Naive thymus-derived CD4-positive, alpha-beta T cell (primary cell): ENCODE data around the gene SLC26A4. TPM values are rescaled to one million over a fixed set of nuclear protein-coding genes. Genes with fewer than 3 reads are reported as not detected.
A peak's percentile ranks its signal among the peaks of the same experiment; 100 is the strongest.

Source experiments
- ATAC-seq: fragments of 150-1000 bp; cut with Tn5 transposase; 2 replicates; pipeline ENCODE4 v1.10.0; 2021; ENCODE audit warnings: mild to moderate bottlenecking, moderate library complexity
- CTCF ChIA-PET: fragments of 350-600 bp; sonication (Branson Sonifier 250); formaldehyde crosslinking; loops from one replicate; lab custom pipeline; 2021; ENCODE audit warnings: antibody characterized with exemption; lab: Charles Lee
- POLR2A ChIA-PET: fragments of 350-600 bp; sonication (Branson Sonifier 250); formaldehyde crosslinking; loops from one replicate; lab custom pipeline; 2021; ENCODE audit warnings: antibody characterized with exemption, inconsistent platforms; lab: Charles Lee
- DNase-seq, 9 donors: peaks; one replicate each; pipeline versions ENCODE4 v3.0.0 to v3.0.0-alpha.2; 2020 to 2022; ENCODE audit warnings: mixed read lengths in 1 of 9
- H3K27ac ChIP-seq: one replicate; pipeline ENCODE4 v1.7.0; 2013; ENCODE audit warnings: mild to moderate bottlenecking, low read depth, low read length, moderate library complexity
- H3K27me3 ChIP-seq, 2 donors: one replicate each; pipeline ENCODE4 v1.7.0; 2013; ENCODE audit warnings: low read length in 2 of 2, mild to moderate bottlenecking in 2 of 2, moderate library complexity in 2 of 2; ENCODE audit not compliant: control insufficient read depth in 2 of 2, insufficient read depth in 2 of 2
- H3K36me3 ChIP-seq, 3 experiments: 1 replicate in 2 of 3; 2 replicates in 1 of 3; pipeline ENCODE4 v1.7.0; 2013; ENCODE audit warnings: low read length in 3 of 3, mild to moderate bottlenecking in 3 of 3, moderate library complexity in 1 of 3; ENCODE audit not compliant: insufficient read depth in 3 of 3, control insufficient read depth in 2 of 3
- H3K4me1 ChIP-seq, 2 donors: one replicate each; pipeline ENCODE4 v1.7.0; 2013; ENCODE audit warnings: low read length in 2 of 2, mild to moderate bottlenecking in 2 of 2, moderate library complexity in 1 of 2; ENCODE audit not compliant: control insufficient read depth in 2 of 2, insufficient read depth in 2 of 2
- H3K4me3 ChIP-seq: 2 replicates; pipeline ENCODE4 v1.7.0; 2013; ENCODE audit warnings: mild to moderate bottlenecking, low read length
- H3K9me3 ChIP-seq, 3 experiments: 1 replicate in 2 of 3; 2 replicates in 1 of 3; pipeline ENCODE4 v1.7.0; 2013; ENCODE audit warnings: low read length in 3 of 3; ENCODE audit not compliant: control insufficient read depth in 2 of 3
- H3K27ac Mint-ChIP-seq, 9 donors: one replicate each; pipeline ENCODE4 v1.8.0; 2020 to 2022; ENCODE audit warnings: mixed read lengths in 9 of 9, mild to moderate bottlenecking in 8 of 9, moderate library complexity in 5 of 9, inconsistent platforms in 2 of 9
- H3K27me3 Mint-ChIP-seq, 5 donors: one replicate each; pipeline ENCODE4 v1.8.0; 2021 to 2022; ENCODE audit warnings: mixed read lengths in 5 of 5, mild to moderate bottlenecking in 1 of 5
- H3K36me3 Mint-ChIP-seq, 5 donors: one replicate each; pipeline ENCODE4 v1.8.0; 2020 to 2022; ENCODE audit warnings: mixed read lengths in 5 of 5, mild to moderate bottlenecking in 3 of 5, inconsistent platforms in 1 of 5
- H3K4me1 Mint-ChIP-seq, 7 donors: one replicate each; pipeline ENCODE4 v1.8.0; 2020 to 2022; ENCODE audit warnings: mixed read lengths in 7 of 7, mild to moderate bottlenecking in 3 of 7, inconsistent platforms in 1 of 7
- H3K4me3 Mint-ChIP-seq, 10 donors: one replicate each; pipeline ENCODE4 v1.8.0; 2020 to 2022; ENCODE audit warnings: mild to moderate bottlenecking in 10 of 10, mixed read lengths in 10 of 10, moderate library complexity in 6 of 10, inconsistent platforms in 2 of 10
- H3K9me3 Mint-ChIP-seq, 11 donors: one replicate each; pipeline ENCODE4 v1.8.0; 2020 to 2022; ENCODE audit warnings: mixed read lengths in 11 of 11, mild to moderate bottlenecking in 4 of 11, inconsistent platforms in 1 of 11, moderate library complexity in 1 of 11
- intact Hi-C, 2 donors: fragments of 100-400 bp; cut with micrococcal nuclease; formaldehyde crosslinking; loops; one replicate each; pipeline ENCODE4 v1.15.1; 2023
- polyA plus RNA-seq, 2 donors: library from polyadenylated mRNA; unstranded; fragments of 300-500 nt; fragmentation: Illumina TruSeq; gene quantifications; one replicate each; pipeline ENCODE4 v1.2.3, GENCODE V29; 2021
- total RNA-seq, 6 experiments: library from RNA in 5 of 6; stranded (reverse) in 5 of 6; gene quantifications; 1 replicate in 5 of 6; 2 replicates in 1 of 6; pipeline ENCODE4 v1.2.3 and lab custom pipeline; 2021 to 2026

SLC26A4 gene
- total RNA-seq = 1 to 10 TPM in 1 of 5 experiments, under 1 TPM in 2, not detected in 2; 0.24 to 7.3 (median 0.27) TPM
- not detected for polyA plus RNA-seq
- total RNA-seq (lab: John Stamatoyannopoulos, UW) = not detected

DNA sequence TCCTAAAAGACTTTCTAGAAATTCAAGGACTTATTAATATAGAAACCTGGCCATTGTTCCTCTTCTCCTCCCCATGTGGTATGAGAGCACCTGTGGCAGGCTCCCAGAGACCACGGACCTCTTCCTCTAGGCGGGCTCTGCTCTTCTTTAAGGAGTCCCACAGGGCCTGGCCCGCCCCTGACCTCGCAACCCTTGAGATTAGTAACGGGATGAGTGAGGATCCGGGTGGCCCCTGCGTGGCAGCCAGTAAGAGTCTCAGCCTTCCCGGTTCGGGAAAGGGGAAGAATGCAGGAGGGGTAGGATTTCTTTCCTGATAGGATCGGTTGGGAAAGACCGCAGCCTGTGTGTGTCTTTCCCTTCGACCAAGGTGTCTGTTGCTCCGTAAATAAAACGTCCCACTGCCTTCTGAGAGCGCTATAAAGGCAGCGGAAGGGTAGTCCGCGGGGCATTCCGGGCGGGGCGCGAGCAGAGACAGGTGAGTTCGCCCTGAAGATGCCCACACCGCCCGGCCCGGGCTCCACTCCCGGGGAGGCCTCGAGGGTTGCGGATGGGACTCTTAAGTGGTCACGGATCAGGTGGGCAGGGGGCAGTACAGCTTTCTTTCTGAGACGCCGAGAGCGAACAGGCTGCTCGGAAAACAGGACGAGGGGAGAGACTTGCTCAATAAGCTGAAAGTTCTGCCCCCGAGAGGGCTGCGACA lies at the start of gene SLC26A4:
Gene SLC26A4, plus strand, starts transcription at position 448 of the 700 bp plus-strand sequence. CDS start 814 bp downstream, outside the sequence.
- H3K27ac ChIP-seq = no peak within 1 kb of the TSS
- ChIA-PET CTCF (interaction anchor here (0.6 kb wide), 1 partner anchor 75 kb away, joined by 4 read pairs; no protein-coding TSS in a partner anchor), POLR2A (no interaction called here)
- Mint-ChIP-seq H3K27me3 (peaks cover 0 to 65% (median 52%) of the 10 kb centered on the region in 5 donors), H3K27ac (peak within 1 kb of the TSS in 1 of 9 donors; percentile 87), H3K9me3 (peaks cover 0 to 1% (median 0%) of the 10 kb centered on the region in 11 donors), H3K4me3 (peak within 1 kb of the TSS; percentile 56 to 96 (median 84)), H3K4me1 (peaks cover 12 to 48% (median 21%) of the 10 kb centered on the region in 7 donors), H3K36me3 (peaks cover 0 to 4% (median 0%) of the 10 kb centered on the region in 5 donors)
- H3K9me3 ChIP-seq = no peaks in the 10 kb centered on the region
- peak within 1 kb of the TSS; percentile 30 for H3K4me3 ChIP-seq
- H3K36me3 ChIP-seq = no peaks in the 10 kb centered on the region
- H3K4me1 ChIP-seq = peaks cover 0 to 2% of the 10 kb centered on the region in 2 donors
- DNase-seq (peak in 2 of 9 donors; percentile 10 to 54), ATAC-seq (peak; percentile 15)
- intact Hi-C loops = loop anchor here in 1 of 2 donors (2.0 to 10.0 kb wide), 3 partner anchors 64 to 796 kb away; partner anchors contain the start of gene PIK3CG
- H3K27me3 ChIP-seq = peaks cover 3 to 19% of the 10 kb centered on the region in 2 donors

GRCh38 chr7:107613439-107613838 lies 47.2 kb upstream of the SLC26A4 start:
- ATAC-seq (no peak), DNase-seq (no peak)
- H3K9me3 ChIP-seq = no peaks in the 10 kb centered on the region
- no peaks in the 10 kb centered on the region for H3K36me3 ChIP-seq
- Mint-ChIP-seq H3K27me3 (no peaks in the 10 kb centered on the region), H3K36me3 (peaks cover 11 to 45% (median 29%) of the 10 kb centered on the region in 5 donors), H3K4me1 (peaks cover 0 to 26% (median 0%) of the 10 kb centered on the region in 7 donors), H3K9me3 (peaks cover 0 to 2% (median 0%) of the 10 kb centered on the region in 11 donors), H3K4me3 (no peak overlapping the region), H3K27ac (no peak overlapping the region)
- ChIA-PET POLR2A (no interaction called here), CTCF (no interaction called here)
- H3K4me3 ChIP-seq = no peak overlapping the region
- H3K4me1 ChIP-seq = no peaks in the 10 kb centered on the region
- no peak overlapping the region for H3K27ac ChIP-seq
- intact Hi-C loops = no loop called here
- no peaks in the 10 kb centered on the region for H3K27me3 ChIP-seq

GRCh38 chr7:107613948-107614347 lies 46.7 kb upstream of the SLC26A4 start:
- H3K4me1 ChIP-seq = no peaks in the 10 kb centered on the region
- H3K36me3 ChIP-seq = no peaks in the 10 kb centered on the region
- H3K36me3 Mint-ChIP-seq = peaks cover 7 to 42% (median 26%) of the 10 kb centered on the region in 5 donors
- H3K27me3 ChIP-seq = no peaks in the 10 kb centered on the region
- H3K27ac ChIP-seq = no peak overlapping the region
- intact Hi-C loops = loop anchor here in 1 of 2 donors (2.0 kb wide), 1 partner anchor 45 kb away; no protein-coding TSS in a partner anchor
- peaks cover 0 to 26% (median 0%) of the 10 kb centered on the region in 7 donors for H3K4me1 Mint-ChIP-seq
- H3K4me3 Mint-ChIP-seq = no peak overlapping the region
- H3K9me3 Mint-ChIP-seq = peaks cover 0 to 2% (median 0%) of the 10 kb centered on the region in 11 donors
- H3K27me3 Mint-ChIP-seq = no peaks in the 10 kb centered on the region
- DNase-seq (no peak), ATAC-seq (no peak)
- ChIA-PET CTCF (no interaction called here), POLR2A (no interaction called here)
- no peaks in the 10 kb centered on the region for H3K9me3 ChIP-seq
- no peak overlapping the region for H3K27ac Mint-ChIP-seq
- no peak overlapping the region for H3K4me3 ChIP-seq

DNA sequence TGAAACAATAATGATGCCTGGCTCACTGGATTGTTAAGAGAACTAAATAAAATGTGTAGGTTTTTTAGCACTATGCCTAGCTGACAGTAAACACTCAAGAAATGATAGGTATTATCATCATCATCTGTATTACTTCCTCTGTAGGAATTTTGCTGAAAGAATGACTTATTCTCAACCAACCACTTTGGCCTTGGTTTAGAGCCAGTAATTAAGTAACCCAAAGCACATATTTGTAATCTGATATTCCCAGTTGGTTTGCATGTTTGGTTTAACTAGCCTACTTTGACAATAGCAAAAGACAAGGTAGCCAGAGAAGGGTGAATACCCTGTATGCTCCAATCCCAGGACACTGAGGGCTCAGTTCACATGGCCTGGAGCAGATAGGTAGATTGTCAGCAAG lies 46.2 kb upstream of the SLC26A4 start:
- Histone ChIP-seq H3K27me3 (no peaks in the 10 kb centered on the region), H3K27ac (no peak overlapping the region), H3K4me3 (no peak overlapping the region), H3K4me1 (no peaks in the 10 kb centered on the region), H3K36me3 (no peaks in the 10 kb centered on the region), H3K9me3 (no peaks in the 10 kb centered on the region)
- intact Hi-C loops = loop anchor here in 1 of 2 donors (2.0 kb wide), 1 partner anchor 44 kb away; no protein-coding TSS in a partner anchor
- Mint-ChIP-seq H3K4me3 (peak overlapping the region in 1 of 10 donors; percentile 69), H3K36me3 (peaks cover 5 to 37% (median 23%) of the 10 kb centered on the region in 5 donors), H3K27me3 (no peaks in the 10 kb centered on the region), H3K9me3 (peaks cover 0 to 2% (median 0%) of the 10 kb centered on the region in 11 donors), H3K27ac (no peak overlapping the region), H3K4me1 (peaks cover 0 to 26% (median 0%) of the 10 kb centered on the region in 7 donors)
- ChIA-PET CTCF (no interaction called here), POLR2A (no interaction called here)
- DNase-seq = no peak
- no peak for ATAC-seq

DNA sequence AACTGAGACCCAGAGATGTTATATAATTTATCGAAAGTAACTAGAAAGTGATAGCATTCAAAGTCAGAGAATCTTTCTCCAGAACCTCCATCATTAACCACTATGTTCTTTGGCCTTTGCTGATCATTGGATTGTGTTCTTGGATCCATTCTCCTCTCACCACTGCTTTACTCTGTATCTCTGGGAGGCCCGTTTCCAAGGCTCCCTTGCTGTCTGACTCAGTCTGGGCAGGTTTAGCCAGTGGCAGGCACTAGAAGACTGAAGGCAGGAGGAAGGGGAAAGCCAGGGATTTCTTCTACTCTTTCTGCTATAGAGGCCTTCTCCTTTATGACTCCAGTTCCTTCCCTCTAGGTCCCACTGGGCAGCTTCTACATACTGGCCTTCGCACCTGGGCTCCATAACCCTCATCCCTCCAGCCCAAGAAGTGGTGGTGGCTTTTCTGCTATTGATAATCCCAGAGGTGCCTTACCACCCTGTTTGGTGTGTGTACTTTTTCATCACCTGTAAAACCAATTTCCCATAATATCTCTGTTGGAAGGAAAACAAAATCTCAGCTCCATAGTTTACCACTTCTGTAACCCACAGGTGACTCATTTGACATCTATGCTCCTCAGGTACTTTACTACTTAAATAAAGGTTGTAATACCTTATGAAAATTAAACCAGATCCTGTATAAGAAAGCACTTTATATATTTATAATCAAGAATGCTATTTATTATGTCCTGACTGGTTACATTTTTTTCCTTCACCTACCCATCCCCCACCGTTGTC lies 44.5 kb upstream of the SLC26A4 start:
- H3K36me3 ChIP-seq = no peaks in the 10 kb centered on the region
- peaks cover 0 to 2% (median 0%) of the 10 kb centered on the region in 11 donors for H3K9me3 Mint-ChIP-seq
- intact Hi-C loops = loop anchor here in 1 of 2 donors (2.0 kb wide), 1 partner anchor 43 kb away; no protein-coding TSS in a partner anchor
- H3K4me3 ChIP-seq = no peak overlapping the region
- no peaks in the 10 kb centered on the region for H3K9me3 ChIP-seq
- ATAC-seq (no peak), DNase-seq (no peak)
- H3K4me3 Mint-ChIP-seq = no peak overlapping the region
- peak overlapping the region in 1 of 9 donors; percentile 26 for H3K27ac Mint-ChIP-seq
- H3K27me3 ChIP-seq = no peaks in the 10 kb centered on the region
- H3K4me1 Mint-ChIP-seq = peaks cover 0 to 26% (median 0%) of the 10 kb centered on the region in 7 donors
- H3K4me1 ChIP-seq = no peaks in the 10 kb centered on the region
- peaks cover 5 to 33% (median 19%) of the 10 kb centered on the region in 5 donors for H3K36me3 Mint-ChIP-seq
- ChIA-PET POLR2A (no interaction called here), CTCF (no interaction called here)
- H3K27me3 Mint-ChIP-seq = no peaks in the 10 kb centered on the region
- no peak overlapping the region for H3K27ac ChIP-seq

DNA sequence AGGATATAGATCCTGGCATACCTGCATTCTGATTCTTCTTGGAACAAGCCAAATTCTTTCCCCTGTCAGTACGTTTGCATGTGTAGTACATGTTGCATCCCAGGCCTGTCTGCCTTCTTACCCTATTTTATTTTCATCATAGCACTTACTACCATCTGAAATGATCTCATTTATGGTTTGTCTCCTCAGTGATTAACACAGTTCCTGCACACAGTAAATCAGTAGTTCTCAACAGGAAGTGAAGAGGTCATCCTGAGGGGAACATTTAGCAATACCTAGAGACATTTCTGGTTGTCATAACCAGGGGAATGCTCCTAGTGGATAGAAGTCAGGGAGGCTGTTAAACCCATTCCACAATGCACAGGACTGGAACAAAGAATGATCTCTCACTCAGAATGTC lies 38.2 kb upstream of the SLC26A4 start:
- ATAC-seq = peak; percentile 57

More for the DNA sequence above, 38.2 kb upstream of the SLC26A4 start:
- H3K36me3 ChIP-seq = no peaks in the 10 kb centered on the region
- no peaks in the 10 kb centered on the region for H3K27me3 Mint-ChIP-seq
- no peak for DNase-seq
- no peaks in the 10 kb centered on the region for H3K9me3 ChIP-seq
- H3K4me1 Mint-ChIP-seq = no peaks in the 10 kb centered on the region
- intact Hi-C loops = loop anchor here in 1 of 2 donors (2.0 kb wide), 1 partner anchor 36 kb away; no protein-coding TSS in a partner anchor
- no peak overlapping the region for H3K27ac ChIP-seq
- H3K36me3 Mint-ChIP-seq = peaks cover 0 to 21% (median 6%) of the 10 kb centered on the region in 5 donors
- H3K4me3 ChIP-seq = no peak overlapping the region
- H3K27me3 ChIP-seq = no peaks in the 10 kb centered on the region
- H3K27ac Mint-ChIP-seq = no peak overlapping the region
- ChIA-PET POLR2A (no interaction called here), CTCF (no interaction called here)
- no peak overlapping the region for H3K4me3 Mint-ChIP-seq
- H3K9me3 Mint-ChIP-seq = peaks cover 0 to 6% (median 0%) of the 10 kb centered on the region in 11 donors
- no peaks in the 10 kb centered on the region for H3K4me1 ChIP-seq
